Mesothelial cell of epicardium (in vitro differentiated cells): ENCODE results near the gene UNC13A. TPM values are rescaled to one million over a fixed set of nuclear protein-coding genes. Genes with fewer than 3 reads are reported as not detected.
A peak's percentile ranks its signal among the peaks of the same experiment; 100 is the strongest.
"Not testable (repeated sequence)": the region's sequence is repeated elsewhere in the genome, so short reads cannot be mapped to it uniquely, and the experiment has no call there.

ENCODE experiments used
- DNase-seq, 2 experiments: peaks; one replicate each; pipeline ENCODE4 v3.0.0; 2021; ENCODE audit warnings: low spot score in 2 of 2; ENCODE audit not compliant: unreplicated experiment in 2 of 2
- H3K27ac Mint-ChIP-seq: 2 replicates; pipeline ENCODE4 v1.8.0; 2021; ENCODE audit warnings: mixed read lengths
- H3K27me3 Mint-ChIP-seq: 2 replicates; pipeline ENCODE4 v1.8.0; 2021; ENCODE audit warnings: low read depth, mixed read lengths
- H3K36me3 Mint-ChIP-seq: 2 replicates; pipeline ENCODE4 v1.8.0; 2021; ENCODE audit warnings: mixed read lengths
- H3K4me1 Mint-ChIP-seq: 2 replicates; pipeline ENCODE4 v1.8.0; 2021; ENCODE audit warnings: mixed read lengths
- H3K4me3 Mint-ChIP-seq: 2 replicates; pipeline ENCODE4 v1.8.0; 2021; ENCODE audit warnings: mild to moderate bottlenecking, moderate library complexity, mixed read lengths
- H3K9me3 Mint-ChIP-seq: 2 replicates; pipeline ENCODE4 v1.8.0; 2021; ENCODE audit warnings: mixed read lengths
- CTCF ChIP-seq: fragments of 200-600 bp; sonication (generic); IDR thresholded peaks from one replicate; pipeline ENCODE4 v1.5.0; 2021; ENCODE audit warnings: antibody characterized with exemption; ENCODE audit not compliant: unreplicated experiment
- total RNA-seq: library from RNA; stranded (reverse); gene quantifications from 3 replicates; pipeline ENCODE4 v1.2.1, GENCODE V29; 2021

UNC13A gene
- total RNA-seq, 1 donor from 2014 or later: 1.1 TPM

GRCh38 chr19:17570791-17571190, 117.4 kb downstream of the UNC13A start:
- Mint-ChIP-seq H3K4me3 (no peak overlapping the region), H3K27me3 (no peaks in the 10 kb centered on the region), H3K36me3 (peaks cover 25% of the 10 kb centered on the region), H3K9me3 (no peaks in the 10 kb centered on the region), H3K4me1 (no peaks in the 10 kb centered on the region), H3K27ac (no peak overlapping the region)
- TF ChIP-seq CTCF: no peak
- no peak for DNase-seq

- H3K27me3 Mint-ChIP-seq, H3K4me1 Mint-ChIP-seq, H3K27ac Mint-ChIP-seq, H3K4me3 Mint-ChIP-seq, DNase-seq, H3K9me3 Mint-ChIP-seq: not testable (repeated sequence)
- peaks cover 25% of the 10 kb centered on the region for H3K36me3 Mint-ChIP-seq
These were observed 117.9 kb downstream of the UNC13A start for GRCh38 chr19:17570291-17570690.

- Mint-ChIP-seq H3K36me3 (peaks cover 25% of the 10 kb centered on the region), H3K4me3 (no peak overlapping the region), H3K9me3 (no peaks in the 10 kb centered on the region), H3K27ac (no peak overlapping the region), H3K4me1 (no peaks in the 10 kb centered on the region), H3K27me3 (no peaks in the 10 kb centered on the region)
- TF ChIP-seq CTCF: no peak
- no peak for DNase-seq
These were observed 120.2 kb downstream of the UNC13A start for GRCh38 chr19:17567940-17568339.

DNA sequence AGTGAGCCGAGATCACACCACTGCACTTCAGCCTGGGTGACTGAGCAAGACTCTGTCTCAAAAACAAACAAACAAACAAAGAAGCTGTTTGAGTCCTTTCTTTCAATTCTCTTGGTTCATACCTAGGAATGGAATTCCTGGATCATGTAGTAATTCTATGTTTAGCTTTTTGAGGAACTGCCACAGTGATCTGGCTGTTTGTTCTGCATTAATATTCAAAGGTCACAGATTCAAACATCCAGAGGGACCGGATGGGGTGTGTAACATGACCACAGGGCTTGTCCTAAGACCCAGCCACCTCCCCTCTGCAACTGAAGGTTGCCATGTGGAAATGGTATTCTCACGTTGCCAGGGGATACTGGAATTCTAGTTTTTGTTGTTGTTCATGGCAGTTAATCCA, 122.5 kb downstream of the UNC13A start:
- no peaks in the 10 kb centered on the region for H3K4me1 Mint-ChIP-seq
- H3K4me3 Mint-ChIP-seq: no peak overlapping the region
- no peaks in the 10 kb centered on the region for H3K27me3 Mint-ChIP-seq
- no peak for DNase-seq
- no peak overlapping the region for H3K27ac Mint-ChIP-seq
- no peak for TF ChIP-seq CTCF
- H3K9me3 Mint-ChIP-seq: no peaks in the 10 kb centered on the region
- H3K36me3 Mint-ChIP-seq: peaks cover 15% of the 10 kb centered on the region

DNA sequence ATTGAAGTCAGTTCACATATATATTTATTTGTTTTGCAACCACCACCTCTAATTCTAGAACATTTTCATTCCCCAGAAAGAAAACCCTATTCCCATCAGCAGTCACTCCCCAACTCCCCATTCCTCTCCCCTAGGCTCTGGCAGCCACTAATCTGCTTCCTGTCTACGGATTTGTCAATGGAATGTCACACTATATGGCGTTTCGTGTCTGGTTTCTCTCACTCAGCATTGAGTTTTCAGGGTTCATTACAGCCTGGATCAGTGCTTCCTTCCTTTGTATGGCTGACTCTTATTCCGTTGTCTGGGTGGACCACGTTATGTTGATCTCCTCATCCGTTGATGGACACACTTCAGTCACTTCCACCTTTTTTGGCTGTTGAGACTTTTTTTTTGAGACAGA, 123.4 kb downstream of the UNC13A start:
- Mint-ChIP-seq H3K9me3 (no peaks in the 10 kb centered on the region), H3K4me3 (no peak overlapping the region), H3K27me3 (no peaks in the 10 kb centered on the region), H3K27ac (peak overlapping the region; percentile 26), H3K36me3 (peaks cover 21% of the 10 kb centered on the region), H3K4me1 (no peaks in the 10 kb centered on the region)
- TF ChIP-seq CTCF: no peak
- no peak for DNase-seq

DNA sequence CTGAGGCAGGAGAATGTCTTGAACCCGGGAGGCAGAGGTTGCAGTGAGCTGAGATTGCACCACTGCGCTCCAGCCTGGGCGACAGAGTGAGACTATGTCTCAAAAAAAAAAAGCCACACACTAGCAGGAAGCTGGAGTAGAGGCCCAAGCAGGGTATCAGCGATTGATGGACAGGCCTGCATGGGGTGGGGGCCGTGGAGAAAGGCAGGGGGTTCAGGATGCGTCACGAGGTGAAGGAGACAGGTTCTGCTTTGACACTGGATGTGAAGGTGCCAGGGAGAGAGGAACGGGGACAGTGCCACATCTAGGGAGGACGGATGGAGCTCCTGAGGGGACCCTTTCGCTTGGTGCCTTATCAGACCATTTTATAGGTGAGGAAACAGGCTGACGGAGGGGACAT, 125.6 kb downstream of the UNC13A start:
- H3K36me3 Mint-ChIP-seq: peaks cover 18% of the 10 kb centered on the region
- H3K4me1 Mint-ChIP-seq: no peaks in the 10 kb centered on the region
- H3K27ac Mint-ChIP-seq: no peak overlapping the region
- H3K9me3 Mint-ChIP-seq: no peaks in the 10 kb centered on the region
- DNase-seq: no peak
- H3K4me3 Mint-ChIP-seq: no peak overlapping the region
- TF ChIP-seq CTCF: no peak
- H3K27me3 Mint-ChIP-seq: no peaks in the 10 kb centered on the region
